GM15510 (cell line): ENCODE results near the gene ASB1.

Experiments
- POLR2A ChIP-seq: IDR thresholded peaks from 3 replicates; pipeline ENCODE4 v1.6.1; 2011; ENCODE audit warnings: borderline replicate concordance; ENCODE audit not compliant: insufficient read length; ENCODE audit errors: extremely low read depth

Gene ASB1

DNA sequence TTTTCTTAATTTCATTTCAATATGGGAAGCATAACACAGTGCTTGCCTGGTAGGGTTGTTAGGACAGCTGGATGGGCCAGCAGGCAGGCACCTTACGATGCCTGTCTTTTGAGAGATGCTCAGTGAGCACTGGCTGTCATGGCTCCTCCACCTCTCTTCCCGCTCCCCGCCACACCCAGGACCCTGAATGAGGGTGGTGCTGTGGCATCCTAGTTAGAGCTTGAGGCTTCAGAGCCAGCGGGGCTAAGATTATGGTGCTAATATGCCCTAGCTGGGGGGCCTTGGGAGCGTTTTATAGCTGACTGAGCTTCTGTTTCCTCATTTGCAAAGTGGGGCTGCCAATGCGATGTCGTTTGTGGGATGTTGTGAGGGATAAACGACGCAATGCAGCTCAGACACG is 37.7 kb downstream of the ASB1 start:
- no peak for TF ChIP-seq POLR2A

DNA sequence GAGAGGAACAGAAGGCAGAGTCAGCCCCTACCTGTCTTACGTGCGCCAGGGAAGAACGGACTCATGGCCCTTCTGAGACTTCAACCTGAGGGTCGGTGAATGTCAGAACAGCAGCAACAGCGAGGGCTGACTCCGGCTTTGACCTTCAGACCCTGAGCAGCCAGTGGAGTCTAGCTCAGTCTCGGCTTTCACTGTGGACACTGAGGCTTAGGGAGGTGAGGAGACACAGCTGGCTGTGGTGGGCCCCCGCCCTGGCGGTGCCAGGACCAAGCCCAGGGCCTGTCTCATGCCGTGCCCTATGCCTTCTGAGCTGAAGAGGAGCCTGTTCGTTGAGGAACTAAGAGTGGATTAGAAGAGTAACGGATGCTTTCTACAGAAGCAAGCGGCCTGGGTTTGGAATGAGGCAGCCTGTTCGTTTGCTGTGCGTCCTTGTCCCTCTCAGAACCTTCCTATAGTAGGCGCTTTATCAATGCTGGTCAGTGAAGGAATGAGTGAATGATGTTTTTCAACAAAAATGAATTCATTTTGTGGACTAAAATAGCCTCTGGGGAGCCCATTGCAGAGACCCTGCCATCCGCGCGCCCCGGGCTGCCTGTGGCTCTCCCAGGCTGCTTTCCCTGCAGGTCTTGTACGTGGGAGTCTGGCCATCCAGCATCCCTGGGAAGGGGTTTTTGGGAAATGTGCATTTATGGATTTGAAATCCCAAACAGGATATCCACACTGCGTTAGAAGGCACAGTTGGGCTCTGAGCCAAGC is 38.9 kb downstream of the ASB1 start:
- no peak for TF ChIP-seq POLR2A

DNA sequence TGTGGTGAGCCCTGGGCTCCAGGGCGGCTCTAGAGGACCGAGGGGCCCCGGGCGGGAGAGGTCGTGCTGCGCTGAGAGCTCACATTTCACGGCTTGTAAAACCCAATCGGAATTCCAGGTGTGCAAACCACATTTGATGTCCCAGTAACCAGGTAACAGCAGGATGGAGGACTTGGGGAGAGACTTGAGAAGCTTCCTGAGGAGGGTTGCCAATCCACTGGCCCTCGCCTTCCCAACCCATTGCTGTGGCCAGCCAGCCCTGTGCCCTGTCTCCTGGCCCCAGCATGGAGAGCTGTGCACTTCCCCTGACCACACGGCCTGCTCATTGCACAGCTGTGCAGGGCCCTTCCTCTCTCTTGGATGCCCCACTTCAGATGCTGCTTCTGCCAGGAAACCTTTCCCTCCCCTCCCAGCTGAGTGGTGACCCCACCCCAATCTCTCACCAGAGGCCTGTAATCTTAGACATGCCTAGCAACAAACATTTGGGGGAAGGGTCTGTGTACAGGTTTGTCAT is 39.6 kb downstream of the ASB1 start:
- no peak for TF ChIP-seq POLR2A

DNA sequence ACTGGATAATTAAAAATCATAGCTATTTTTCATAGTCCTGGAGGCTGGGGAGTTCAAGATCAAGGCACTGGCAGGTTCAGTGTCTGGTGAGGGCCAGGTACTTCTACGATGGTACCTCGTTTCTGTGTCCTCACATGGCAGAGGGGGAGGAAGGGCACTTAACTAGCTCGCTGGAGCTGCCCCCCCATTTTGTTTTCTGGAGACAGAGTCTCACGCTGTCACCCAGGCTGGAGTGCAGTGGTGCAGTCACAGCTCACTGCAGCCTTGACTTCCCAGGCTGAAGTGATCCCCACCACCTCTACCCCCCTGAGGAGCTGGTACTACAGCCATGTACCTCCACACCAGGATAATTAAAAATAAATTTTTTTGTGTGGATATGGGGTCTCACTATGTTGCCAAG is 40.3 kb downstream of the ASB1 start:
- no peak for TF ChIP-seq POLR2A

DNA sequence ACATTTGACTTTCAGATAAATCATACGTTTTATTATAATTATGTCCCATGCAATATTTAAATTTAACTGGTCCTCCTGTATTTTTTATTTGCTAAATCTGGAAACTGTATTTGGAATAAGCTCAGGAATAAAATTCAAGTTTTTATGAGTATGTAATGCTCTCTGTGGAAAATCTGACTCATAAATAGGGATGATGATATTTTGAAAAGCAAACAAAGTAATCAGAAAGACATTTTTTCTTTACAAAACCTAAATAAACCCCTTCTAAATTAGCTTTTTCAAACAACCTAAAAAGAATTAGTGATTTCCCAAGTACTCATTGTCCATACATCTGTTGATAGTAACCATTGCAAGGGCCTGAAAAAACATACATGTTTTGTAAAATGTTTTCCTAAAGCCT is 41.1 kb downstream of the ASB1 start:
- no peak for TF ChIP-seq POLR2A

- TF ChIP-seq POLR2A, result no peak
These were observed 42.4 kb downstream of the ASB1 start for GRCh38 chr2:238469155-238469554.

DNA sequence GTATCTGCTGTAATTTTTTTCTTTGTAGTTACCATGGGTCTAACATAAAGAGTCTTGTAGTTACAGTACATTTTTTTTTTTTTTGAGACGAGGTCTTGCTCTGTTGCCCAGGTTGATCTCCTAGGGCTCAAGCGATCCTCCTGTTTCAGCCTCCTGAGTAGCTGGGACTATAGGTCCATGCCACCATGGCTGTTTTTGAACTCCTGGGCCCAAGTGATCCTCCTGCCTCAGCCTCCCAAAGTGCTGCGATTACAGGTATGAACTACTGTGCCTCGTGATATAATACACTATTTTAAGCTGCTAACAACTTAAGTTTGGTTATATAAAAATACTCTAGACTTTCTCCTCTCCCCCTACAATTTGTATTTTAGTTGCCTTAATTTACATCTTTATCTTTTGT is 46.3 kb downstream of the ASB1 start:
- no peak for TF ChIP-seq POLR2A

DNA sequence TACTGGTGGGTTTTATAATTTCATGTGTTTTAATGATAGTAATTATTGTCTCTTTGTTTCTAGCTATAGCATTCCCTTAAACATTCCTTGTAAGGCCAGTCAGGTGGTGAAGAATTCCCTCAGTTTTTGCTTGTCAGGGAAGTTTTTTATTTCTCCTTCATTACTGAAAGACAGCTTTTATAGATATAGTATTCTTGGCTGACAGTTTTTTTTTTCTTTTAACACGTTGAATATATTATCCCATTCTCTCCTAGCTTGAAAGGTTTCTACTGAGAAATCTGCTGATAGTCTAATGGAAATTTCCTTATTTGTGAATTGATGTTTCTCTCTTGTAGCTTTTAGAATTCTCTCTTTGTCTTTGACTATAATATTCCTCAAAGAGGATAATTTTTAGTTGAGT is 46.8 kb downstream of the ASB1 start:
- no peak for TF ChIP-seq POLR2A

DNA sequence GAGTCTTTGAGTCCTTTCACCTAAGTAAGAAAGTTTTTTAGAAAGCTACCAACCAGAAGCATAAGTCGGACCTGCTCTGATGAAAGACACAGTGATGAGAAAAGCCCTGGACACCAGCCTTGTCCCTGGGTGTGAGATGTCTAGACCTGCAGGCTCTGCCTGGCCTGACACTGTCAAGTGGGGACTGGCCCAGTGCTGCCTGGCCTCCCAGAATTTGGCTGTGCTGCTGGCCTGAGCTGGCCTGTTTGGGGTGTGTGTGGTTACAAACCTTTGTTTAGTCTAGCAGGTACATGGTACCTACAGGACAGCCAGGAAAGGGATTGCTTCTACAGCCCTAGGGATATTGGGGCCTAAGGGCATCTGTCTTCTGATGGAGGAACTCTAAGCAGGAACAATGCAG is 48.3 kb downstream of the ASB1 start:
- no peak for TF ChIP-seq POLR2A

DNA sequence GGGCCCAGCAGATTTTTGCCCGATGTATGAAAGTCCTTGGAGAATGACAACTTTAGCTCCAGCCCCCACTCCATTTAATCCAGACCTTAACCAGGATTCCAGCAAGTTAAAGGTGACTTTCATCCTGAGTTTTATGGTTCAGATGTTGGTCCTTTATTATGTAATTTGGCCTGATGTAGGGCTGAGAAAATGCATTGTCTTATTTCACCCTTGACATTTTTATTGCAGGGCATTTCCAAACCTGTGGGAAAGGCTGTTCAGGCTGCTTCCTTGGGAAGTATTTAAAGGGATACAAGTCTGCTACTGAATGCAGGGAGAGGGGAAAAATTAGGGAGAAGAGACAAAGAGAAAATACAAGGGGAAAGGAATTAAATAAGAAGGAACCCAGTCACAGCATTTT is 48.8 kb downstream of the ASB1 start:
- no peak for TF ChIP-seq POLR2A

GRCh38 chr2:238476258-238476657 is 49.5 kb downstream of the ASB1 start:
- TF ChIP-seq POLR2A, result no peak

GRCh38 chr2:238478216-238478615 is 51.5 kb downstream of the ASB1 start:
- TF ChIP-seq POLR2A, result no peak

GRCh38 chr2:238479847-238480246 is 53.1 kb downstream of the ASB1 start:
- TF ChIP-seq POLR2A, result no peak

DNA sequence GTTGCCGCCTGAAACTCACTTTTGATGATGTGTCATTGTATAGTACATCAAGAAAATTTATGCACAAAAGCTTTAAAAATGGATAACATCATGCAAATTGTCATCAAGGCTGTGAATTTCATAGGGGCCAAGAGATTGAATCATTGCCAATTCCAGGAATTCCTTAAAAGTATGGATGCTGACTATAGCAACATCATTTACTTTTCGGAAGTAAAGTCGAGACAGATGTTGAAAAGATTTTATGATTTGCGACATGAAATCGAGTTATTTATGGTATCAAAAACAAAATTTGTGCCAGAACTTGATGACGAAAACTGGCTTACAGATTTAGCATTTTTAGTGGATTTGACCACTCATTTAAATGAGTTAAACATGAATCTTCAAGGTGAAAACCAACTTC is 56.3 kb downstream of the ASB1 start:
- TF ChIP-seq POLR2A, result no peak

- TF ChIP-seq POLR2A, result no peak
These were observed 56.9 kb downstream of the ASB1 start for GRCh38 chr2:238483656-238484055.
